ENCODE results near the gene IL33. TPM values are rescaled to one million over a fixed set of nuclear protein-coding genes. Genes with fewer than 3 reads are reported as not detected.

The IL33 gene
- total RNA-seq, 1 donor from 2014 or later, result not detected

- no peaks in the 10 kb centered on the region for H3K4me1 Mint-ChIP-seq (ENCODE audit: low read depth, unreplicated experiment)
- Histone ChIP-seq H3K9ac (ENCODE audit: low read length) (no peak overlapping the region), H2AFZ (ENCODE audit: low read depth, low read length) (no peak overlapping the region), H3K27ac (ENCODE audit: low read depth, low read length) (no peak overlapping the region), H3K27me3 (ENCODE audit: insufficient read depth, low read length) (no peaks in the 10 kb centered on the region), H3K36me3 (ENCODE audit: insufficient read depth, low read length) (no peaks in the 10 kb centered on the region), H3K4me3 (ENCODE audit: insufficient read depth, low read depth, low read length) (no peak overlapping the region), H3K4me1 (ENCODE audit: insufficient read depth, low read length) (no peaks in the 10 kb centered on the region), H4K20me1 (ENCODE audit: insufficient read depth, low read length) (no peaks in the 10 kb centered on the region), H3K79me2 (ENCODE audit: insufficient read depth, low read length) (no peaks in the 10 kb centered on the region), H3K9me3 (ENCODE audit: insufficient read depth, low read depth, low read length) (no peaks in the 10 kb centered on the region), H3K4me2 (ENCODE audit: low read length) (no peak overlapping the region)
- H3K27ac Mint-ChIP-seq (ENCODE audit: unreplicated experiment), result no peak overlapping the region
- no peak for FAIRE-seq
- no peak for DNase-seq (ENCODE audit: low read depth)
- peaks cover 3% of the 10 kb centered on the region for H3K9me3 Mint-ChIP-seq (ENCODE audit: unreplicated experiment)
- TF ChIP-seq EZH2 (IDR thresholded peaks at IDR 0.05; ENCODE audit: insufficient read depth, low read length), result no peak
- peak; percentile 20 for TF ChIP-seq CTCF (IDR thresholded peaks at IDR 0.05; ENCODE audit: insufficient read depth, low read depth, low read length)
- H3K36me3 Mint-ChIP-seq (ENCODE audit: low read depth, unreplicated experiment), result no peaks in the 10 kb centered on the region
- H3K4me3 Mint-ChIP-seq (ENCODE audit: unreplicated experiment), result no peak overlapping the region
- H3K27me3 Mint-ChIP-seq (ENCODE audit: low read depth, unreplicated experiment), result peaks cover 2% of the 10 kb centered on the region
Observed at GRCh38 chr9:6197330-6197729, 18.3 kb upstream of the IL33 start.

GRCh38 chr9:6198251-6198650 is 17.4 kb upstream of the IL33 start:
- H3K9me3 ChIP-seq (ENCODE audit: insufficient read depth, low read depth, low read length), result no peaks in the 10 kb centered on the region
- peaks cover 3% of the 10 kb centered on the region for H3K9me3 Mint-ChIP-seq (ENCODE audit: unreplicated experiment)
- H3K4me3 Mint-ChIP-seq (ENCODE audit: unreplicated experiment), result no peak overlapping the region
- H3K27me3 Mint-ChIP-seq (ENCODE audit: low read depth, unreplicated experiment), result peaks cover 2% of the 10 kb centered on the region
- TF ChIP-seq CTCF (IDR thresholded peaks at IDR 0.05; ENCODE audit: insufficient read depth, low read depth, low read length) (no peak), EZH2 (IDR thresholded peaks at IDR 0.05; ENCODE audit: insufficient read depth, low read length) (no peak)
- no peaks in the 10 kb centered on the region for H3K79me2 ChIP-seq (ENCODE audit: insufficient read depth, low read length)
- no peak overlapping the region for H3K27ac Mint-ChIP-seq (ENCODE audit: unreplicated experiment)
- no peak overlapping the region for H3K9ac ChIP-seq (ENCODE audit: low read length)
- H3K36me3 Mint-ChIP-seq (ENCODE audit: low read depth, unreplicated experiment), result no peaks in the 10 kb centered on the region
- no peak overlapping the region for H3K4me3 ChIP-seq (ENCODE audit: insufficient read depth, low read depth, low read length)
- DNase-seq (ENCODE audit: low read depth) (no peak), FAIRE-seq (no peak)
- no peak overlapping the region for H2AFZ ChIP-seq (ENCODE audit: low read depth, low read length)
- H3K4me2 ChIP-seq (ENCODE audit: low read length), result no peak overlapping the region
- no peaks in the 10 kb centered on the region for H3K4me1 Mint-ChIP-seq (ENCODE audit: low read depth, unreplicated experiment)
- no peaks in the 10 kb centered on the region for H4K20me1 ChIP-seq (ENCODE audit: insufficient read depth, low read length)
- H3K27ac ChIP-seq (ENCODE audit: low read depth, low read length), result no peak overlapping the region
- no peaks in the 10 kb centered on the region for H3K36me3 ChIP-seq (ENCODE audit: insufficient read depth, low read length)
- no peaks in the 10 kb centered on the region for H3K27me3 ChIP-seq (ENCODE audit: insufficient read depth, low read length)
- H3K4me1 ChIP-seq (ENCODE audit: insufficient read depth, low read length), result no peaks in the 10 kb centered on the region

- TF ChIP-seq EZH2 (IDR thresholded peaks at IDR 0.05; ENCODE audit: insufficient read depth, low read length) (no peak), CTCF (IDR thresholded peaks at IDR 0.05; ENCODE audit: insufficient read depth, low read depth, low read length) (no peak)
- Histone ChIP-seq H3K4me3 (ENCODE audit: insufficient read depth, low read depth, low read length) (no peak overlapping the region), H3K27ac (ENCODE audit: low read depth, low read length) (no peak overlapping the region), H3K79me2 (ENCODE audit: insufficient read depth, low read length) (no peaks in the 10 kb centered on the region), H4K20me1 (ENCODE audit: insufficient read depth, low read length) (no peaks in the 10 kb centered on the region), H3K27me3 (ENCODE audit: insufficient read depth, low read length) (no peaks in the 10 kb centered on the region), H3K9ac (ENCODE audit: low read length) (no peak overlapping the region), H3K4me1 (ENCODE audit: insufficient read depth, low read length) (no peaks in the 10 kb centered on the region), H2AFZ (ENCODE audit: low read depth, low read length) (no peak overlapping the region), H3K9me3 (ENCODE audit: insufficient read depth, low read depth, low read length) (no peaks in the 10 kb centered on the region), H3K36me3 (ENCODE audit: insufficient read depth, low read length) (no peaks in the 10 kb centered on the region), H3K4me2 (ENCODE audit: low read length) (no peak overlapping the region)
- Mint-ChIP-seq H3K4me3 (ENCODE audit: unreplicated experiment) (no peak overlapping the region), H3K9me3 (ENCODE audit: unreplicated experiment) (peaks cover 3% of the 10 kb centered on the region), H3K36me3 (ENCODE audit: low read depth, unreplicated experiment) (no peaks in the 10 kb centered on the region), H3K27me3 (ENCODE audit: low read depth, unreplicated experiment) (peaks cover 2% of the 10 kb centered on the region), H3K27ac (ENCODE audit: unreplicated experiment) (no peak overlapping the region), H3K4me1 (ENCODE audit: low read depth, unreplicated experiment) (no peaks in the 10 kb centered on the region)
- no peak for FAIRE-seq
- no peak for DNase-seq (ENCODE audit: low read depth)
Observed at GRCh38 chr9:6199596-6199995, 16.0 kb upstream of the IL33 start.

Data from astrocyte (in vitro differentiated cells and primary cell).